Measurements from ENCODE around the gene CRMP1.
"Not testable (repeated sequence)": the region's sequence is repeated elsewhere in the genome, so short reads cannot be mapped to it uniquely, and the experiment has no call there.

The CRMP1 gene

DNA sequence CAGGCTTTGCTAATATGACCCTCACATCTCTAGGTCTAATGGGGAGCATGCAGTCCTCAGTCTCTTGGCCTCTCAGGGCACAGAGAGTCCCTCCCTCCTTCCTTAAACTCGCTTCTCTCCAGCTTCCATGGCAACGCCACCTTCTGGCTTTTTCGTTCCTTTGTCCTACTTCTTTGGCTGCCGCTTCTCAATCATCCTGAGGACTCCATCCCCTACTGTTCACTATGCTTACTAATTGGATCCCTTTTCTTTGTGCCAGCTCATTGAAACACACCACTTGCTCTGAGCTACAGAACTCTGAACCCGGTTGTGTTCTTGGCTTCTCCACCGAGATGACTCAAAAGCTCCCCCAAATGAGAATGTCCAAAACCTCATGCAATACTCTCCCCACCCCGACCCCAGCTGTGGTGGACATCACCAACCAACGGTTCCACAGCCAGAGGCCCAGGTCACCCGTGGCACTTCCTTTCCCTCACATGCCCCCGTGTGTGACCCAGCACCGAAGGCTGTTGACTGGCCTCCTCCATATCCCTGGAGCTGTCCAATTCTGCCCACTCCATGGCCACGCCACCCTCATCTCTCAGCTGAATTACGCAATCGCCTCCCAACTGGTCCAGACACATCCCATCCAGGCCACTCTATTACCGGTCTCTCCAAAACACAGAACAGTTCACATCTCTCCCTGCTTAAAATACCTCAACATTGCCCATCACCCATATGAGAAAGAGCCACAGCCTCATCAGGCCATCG lies 34.7 kb downstream of the CRMP1 start:
- no peak for DNase-seq (ENCODE audit: low spot score)
- FAIRE-seq: no peak

- DNase-seq (ENCODE audit: low spot score) (no peak), FAIRE-seq (no peak)
Observed at GRCh38 chr4:5857199-5857598, 35.7 kb downstream of the CRMP1 start.

- peak; percentile 98 for FAIRE-seq
Observed at GRCh38 chr4:5856362-5856761, 36.5 kb downstream of the CRMP1 start.

DNA sequence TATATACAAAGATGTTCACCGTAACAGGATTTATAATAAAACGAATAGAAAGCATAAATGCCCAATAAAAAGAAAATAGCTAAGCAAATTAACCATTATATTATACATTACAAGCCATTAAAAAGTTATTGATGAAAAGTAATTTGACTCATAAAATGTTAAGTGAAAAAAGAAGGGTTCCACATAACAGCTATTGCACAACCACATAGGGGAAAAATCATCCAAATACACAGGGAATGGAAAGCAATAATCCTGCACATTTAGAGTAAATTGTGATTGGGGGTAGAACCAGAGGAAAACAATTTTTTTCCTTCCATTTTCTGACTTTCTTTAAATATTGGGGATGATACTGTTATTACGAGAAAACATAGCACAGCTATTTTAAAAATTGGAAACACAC lies 38.0 kb downstream of the CRMP1 start:
- DNase-seq (ENCODE audit: low spot score): no peak
- FAIRE-seq: no peak

More at GRCh38 chr4:5856362-5856761, 36.5 kb downstream of the CRMP1 start:
- DNase-seq (ENCODE audit: low spot score): not testable (repeated sequence)

GRCh38 chr4:5852523-5853202 lies 40.2 kb downstream of the CRMP1 start:
- DNase-seq (ENCODE audit: low spot score) (no peak), FAIRE-seq (no peak)

- no peak for DNase-seq (ENCODE audit: low spot score)
- no peak for FAIRE-seq
Observed at GRCh38 chr4:5851637-5852301, 41.1 kb downstream of the CRMP1 start.

DNA sequence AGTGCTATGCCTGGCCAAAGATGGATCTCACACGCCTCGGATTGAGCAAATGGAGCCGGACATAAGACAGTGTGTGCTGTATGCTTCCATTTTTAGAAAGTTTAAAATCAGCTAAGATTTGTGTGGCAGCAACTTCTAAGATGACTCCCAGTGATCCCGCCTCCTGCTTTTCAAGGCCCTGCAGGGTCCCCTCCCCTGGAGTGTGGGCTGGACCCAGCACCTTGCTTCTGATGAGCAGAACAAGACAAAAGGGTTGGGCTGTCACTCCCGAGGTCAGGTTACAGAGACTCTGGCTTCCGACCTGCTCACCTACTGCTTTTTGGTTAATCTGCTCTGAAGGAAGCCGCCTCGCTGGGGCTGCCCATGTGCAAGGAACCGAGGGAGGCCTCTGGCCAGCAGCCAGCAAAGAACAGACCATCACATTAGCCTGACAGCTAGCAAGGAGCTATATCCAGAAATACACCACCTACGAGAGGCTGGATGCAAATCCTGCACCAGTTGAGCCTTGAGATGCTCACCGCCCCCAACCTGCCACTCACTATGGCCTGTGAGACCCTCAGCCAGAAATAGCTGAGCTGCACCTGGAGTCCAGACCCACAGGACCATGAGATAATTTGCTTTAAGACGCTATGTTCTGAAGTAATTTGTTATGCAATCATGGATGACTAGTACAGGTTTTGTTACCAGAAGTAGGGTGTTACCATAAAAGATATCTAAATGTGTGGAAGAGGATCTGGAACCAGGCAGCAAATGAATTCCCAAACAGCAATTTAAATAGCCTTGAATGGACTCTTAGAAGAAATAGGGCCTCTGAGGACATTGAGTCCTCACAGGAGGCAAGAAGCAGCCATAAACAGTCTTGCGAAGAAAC lies 47.6 kb downstream of the CRMP1 start:
- FAIRE-seq: no peak
- no peak for DNase-seq (ENCODE audit: low spot score)

DNA sequence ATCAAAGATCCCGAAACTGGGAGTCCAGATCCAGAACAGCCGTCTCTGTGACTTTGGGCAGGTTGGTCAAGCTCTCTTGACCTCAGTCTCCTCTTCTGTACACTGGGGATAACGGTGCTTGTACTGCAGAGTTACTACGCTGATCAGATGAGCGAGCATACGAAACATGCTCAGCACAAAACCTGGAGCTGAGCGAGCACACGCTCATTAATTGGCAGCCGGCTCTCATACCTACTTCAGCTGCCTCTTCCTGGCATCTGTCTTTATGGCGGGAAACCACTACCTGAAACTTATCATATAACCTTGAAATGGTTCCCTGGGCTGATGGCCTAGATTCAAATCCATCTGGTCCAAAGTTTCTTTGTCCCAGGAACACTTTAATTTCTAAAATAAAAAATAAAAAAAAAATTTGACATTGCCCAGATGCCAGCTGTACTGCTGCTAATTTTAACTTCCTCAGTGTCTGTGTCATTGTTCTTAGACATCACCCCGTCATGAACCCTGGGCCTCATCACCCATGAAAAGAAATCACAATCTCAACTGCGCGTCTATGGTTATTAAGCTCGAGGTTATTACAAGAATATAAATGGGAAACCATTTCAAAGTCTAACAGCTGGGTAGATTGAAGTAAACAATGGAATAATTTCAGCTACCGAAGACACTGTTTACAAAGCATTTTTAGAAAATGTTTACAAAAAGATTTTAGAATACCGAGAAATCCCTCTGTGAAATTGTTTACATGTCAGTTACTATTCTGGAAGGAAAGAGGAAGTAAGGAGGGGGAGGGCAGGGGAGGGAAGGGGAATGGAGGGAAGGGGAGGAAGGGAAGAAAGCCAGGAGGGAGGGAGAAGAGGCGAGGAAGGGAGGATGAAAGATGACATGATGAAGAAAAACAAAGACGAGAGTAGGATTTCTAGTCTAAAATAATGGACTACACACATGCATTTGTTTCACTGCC lies 49.0 kb downstream of the CRMP1 start:
- FAIRE-seq: no peak
- DNase-seq (ENCODE audit: low spot score): no peak

- DNase-seq (ENCODE audit: low spot score) (no peak), FAIRE-seq (no peak)
Observed at GRCh38 chr4:5842456-5842855, 50.4 kb downstream of the CRMP1 start.

DNA sequence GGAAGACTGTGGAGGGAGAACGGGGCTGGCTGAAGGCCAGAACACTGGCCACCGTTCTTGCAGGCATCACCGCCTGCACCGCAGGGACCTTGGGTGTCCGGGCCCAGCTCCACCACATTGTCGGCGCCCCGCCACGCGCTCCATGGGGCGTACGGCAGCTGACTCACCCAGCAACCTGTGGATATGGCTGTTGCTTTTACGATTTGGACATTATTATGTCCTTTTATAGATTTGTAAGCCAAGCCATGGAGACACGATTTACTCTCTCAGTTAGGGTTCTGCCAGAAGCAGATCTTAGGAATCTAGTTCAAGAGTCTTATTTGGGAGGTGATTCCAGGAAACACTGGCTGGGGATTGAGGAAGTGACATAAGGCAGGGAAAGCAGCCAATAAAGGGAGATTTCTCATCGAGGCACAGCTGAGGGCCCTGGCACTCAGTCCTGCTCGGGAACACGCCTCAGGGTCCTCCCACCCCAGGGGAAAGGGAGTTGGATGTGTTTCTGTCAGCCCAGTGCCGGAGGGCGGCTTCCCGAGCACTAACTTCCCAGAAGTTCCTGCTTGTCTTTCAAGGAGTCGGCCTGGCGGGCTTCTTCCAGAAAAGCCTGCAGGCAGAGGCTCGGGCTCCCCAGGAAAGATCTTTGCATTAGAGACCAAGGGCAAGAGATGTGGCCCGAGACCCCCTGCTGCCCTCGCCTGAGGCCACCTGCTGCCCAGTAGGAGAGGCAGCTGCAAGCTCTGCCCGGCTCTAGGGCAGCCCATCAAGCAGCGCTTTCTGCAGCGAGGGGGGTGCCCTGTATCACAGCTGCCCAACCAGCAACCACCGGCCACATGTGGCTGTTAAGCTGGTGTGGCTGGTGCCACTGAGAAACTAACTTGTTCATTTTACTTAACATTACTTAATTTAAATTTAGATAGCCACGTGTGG lies 52.9 kb downstream of the CRMP1 start:
- no peak for FAIRE-seq
- DNase-seq (ENCODE audit: low spot score): no peak

- no peak for DNase-seq (ENCODE audit: low spot score)
- FAIRE-seq: no peak
Observed at GRCh38 chr4:5839332-5839731, 53.6 kb downstream of the CRMP1 start.

- not testable (repeated sequence) for DNase-seq (ENCODE audit: low spot score); FAIRE-seq
Observed at GRCh38 chr4:5837483-5837882, 55.4 kb downstream of the CRMP1 start.

DNA sequence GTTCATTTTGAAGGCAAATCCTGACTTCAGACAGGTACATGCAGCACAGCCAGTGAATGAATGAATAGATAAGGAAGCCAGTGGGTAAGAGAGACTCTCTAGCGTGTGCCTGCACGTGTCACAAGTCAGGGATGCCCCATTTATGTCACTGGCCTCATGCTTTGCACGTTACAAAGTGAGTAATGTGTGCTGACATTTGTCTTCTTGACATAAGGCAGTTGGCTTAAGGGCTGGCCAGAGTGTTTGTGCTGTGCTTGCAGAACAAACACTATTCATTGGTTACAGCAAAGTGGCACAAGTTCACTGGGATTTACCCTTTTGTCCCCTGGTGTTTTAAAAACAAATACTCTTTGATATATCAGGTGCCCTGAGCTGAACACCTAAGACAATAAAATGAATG lies 55.9 kb downstream of the CRMP1 start:
- FAIRE-seq: no peak
- DNase-seq (ENCODE audit: low spot score): no peak

- no peak for DNase-seq (ENCODE audit: low spot score)
- no peak for FAIRE-seq
Observed at GRCh38 chr4:5828005-5828391, 64.9 kb downstream of the CRMP1 start.

- peak; percentile 35 for FAIRE-seq
Observed at GRCh38 chr4:5827108-5828004, 65.5 kb downstream of the CRMP1 start.

DNA sequence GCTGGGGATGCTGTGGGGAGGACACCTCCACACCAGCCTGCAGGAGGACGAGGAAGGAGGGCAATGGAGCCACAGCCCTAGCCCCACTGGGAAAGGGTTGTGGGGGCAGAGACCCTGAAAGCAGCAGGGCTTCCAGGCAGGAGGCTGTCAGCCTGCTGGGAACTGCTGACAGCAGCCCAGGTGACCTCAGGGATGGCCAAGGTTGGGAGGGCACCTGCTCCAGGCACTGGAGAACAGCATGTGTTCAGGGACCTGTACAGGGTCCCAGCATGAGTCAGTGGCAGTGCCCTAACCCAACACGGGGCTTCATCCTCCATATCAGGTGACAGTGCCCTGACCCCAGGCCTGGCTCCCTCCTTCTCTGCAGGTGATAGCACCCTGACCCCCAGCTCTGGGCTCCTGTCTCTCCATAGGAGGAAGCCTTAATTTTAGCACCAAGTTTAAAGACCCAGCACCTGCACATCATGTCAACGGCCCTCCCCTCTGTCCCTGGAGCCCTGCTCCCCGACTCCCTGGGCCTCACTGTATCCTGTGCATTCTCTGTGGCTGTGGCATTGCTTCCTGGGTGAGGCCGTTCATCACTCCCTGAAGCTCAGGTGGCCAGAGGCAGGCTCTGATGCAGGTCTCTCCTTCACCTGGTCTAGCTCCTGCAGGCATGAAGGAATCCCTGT lies 66.3 kb downstream of the CRMP1 start:
- FAIRE-seq (no peak), DNase-seq (ENCODE audit: low spot score) (no peak)

More at GRCh38 chr4:5827108-5828004, 65.5 kb downstream of the CRMP1 start:
- DNase-seq (ENCODE audit: low spot score): no peak

GRCh38 chr4:5825321-5826041 lies 67.4 kb downstream of the CRMP1 start:
- FAIRE-seq: peak; percentile 44
- no peak for DNase-seq (ENCODE audit: low spot score)
